SK-N-MC (cell line): ENCODE data around the gene SLC1A7.

Source experiments
- EZH2 ChIP-seq: fragments of 200-600 bp; sonication (generic); IDR thresholded peaks from one replicate; pipeline ENCODE4 v1.6.1; 2017; ENCODE audit warnings: antibody characterized with exemption
- FOXP2 ChIP-seq: optimal IDR thresholded peaks from 2 replicates; pipeline ENCODE3; 2011; ENCODE audit warnings: mild to moderate bottlenecking, moderate library complexity; ENCODE audit not compliant: insufficient read depth; ENCODE audit errors: extremely low read length, control extremely low read depth
- POLR2AphosphoS5 ChIP-seq: IDR thresholded peaks from 2 replicates; pipeline ENCODE4 v1.6.1; 2012; ENCODE audit warnings: mild to moderate bottlenecking, low read depth, low read length, borderline replicate concordance

GRCh38 chr1:53070621-53071020 lies 71.8 kb downstream of the SLC1A7 start:
- TF ChIP-seq POLR2AphosphoS5 (no peak), EZH2 (no peak), FOXP2 (no peak)
